Esophagus squamous epithelium (tissue), 4 donors: ENCODE measurements around the gene RIOX2.

ENCODE experiments used
- CTCF ChIP-seq, 6 experiments: fragments of 450-650 bp in 4 of 6; fragments of 200-600 bp in 2 of 6; sonication (generic) in 2 of 6; IDR thresholded peaks; one replicate each; pipeline ENCODE4 v1.5.1; 2016 to 2019; ENCODE audit warnings: antibody characterized with exemption in 6 of 6, mild to moderate bottlenecking in 4 of 6, moderate library complexity in 4 of 6
- POLR2A ChIP-seq, 4 donors: fragments of 450-650 bp; IDR thresholded peaks; one replicate each; pipeline ENCODE4 v1.6.1; 2017; ENCODE audit warnings: antibody characterized with exemption in 4 of 4, mild to moderate bottlenecking in 4 of 4, moderate library complexity in 3 of 4

DNA sequence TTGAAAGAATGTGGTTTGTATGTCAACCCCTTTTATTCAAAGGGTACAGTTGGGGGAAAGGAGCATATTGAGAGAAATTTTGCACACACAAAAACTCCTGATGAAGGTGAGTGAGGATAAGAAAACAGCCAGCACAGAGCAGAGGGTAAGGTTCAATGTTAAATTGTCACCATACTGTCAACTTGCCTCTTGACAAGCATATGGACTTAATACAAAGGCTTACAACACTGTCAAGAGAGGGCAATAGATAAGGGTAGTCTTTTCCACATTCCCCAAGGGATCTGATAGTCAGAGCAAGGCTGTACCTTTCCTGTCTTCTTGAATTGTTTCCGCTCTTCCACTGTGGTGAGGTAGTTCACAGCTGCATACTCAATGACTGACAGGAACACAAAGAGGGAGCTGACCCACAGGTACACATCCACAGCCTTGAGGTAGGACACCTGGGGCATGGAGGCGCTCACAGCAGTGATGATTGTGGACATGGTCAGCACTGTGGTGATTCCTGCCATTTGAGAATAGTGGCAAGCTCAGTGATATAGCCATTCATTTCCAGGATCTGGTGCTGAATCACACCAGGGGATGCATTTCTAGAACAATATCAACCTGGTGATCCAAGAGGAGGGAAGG, 20.4 kb upstream of the RIOX2 start:
- TF ChIP-seq CTCF (IDR thresholded peaks at IDR 0.05) (no peak), POLR2A (IDR thresholded peaks at IDR 0.05) (no peak)
